A549 (cell line): ENCODE measurements around the gene YIPF6. TPM values are rescaled to one million over a fixed set of nuclear protein-coding genes. Genes with fewer than 3 reads are reported as not detected.

ENCODE experiments used
- ATAC-seq, 2 experiments: fragments of 200-7000 bp in 1 of 2; fragments of >200 bp in 1 of 2; cut with Nextera tagmentation in 1 of 2; cut with Tn5 transposase in 1 of 2; 3 replicates each; pipeline versions ENCODE4 v1.8.0 to v1.9.1; 2018 to 2020; ENCODE audit warnings: mild to moderate bottlenecking in 1 of 2, moderate library complexity in 1 of 2
- CTCF ChIA-PET: fragments of 300-600 bp; sonication (Branson Sonifier 250); formaldehyde crosslinking; extraction: SDS; loops from one replicate; lab custom pipeline; 2021; ENCODE audit warnings: antibody characterized with exemption, inconsistent platforms; lab: Yijun Ruan, JAX
- POLR2A ChIA-PET: fragments of 350-600 bp; formaldehyde crosslinking; extraction: SDS; loops from one replicate; lab custom pipeline; 2021; ENCODE audit warnings: antibody characterized with exemption, inconsistent platforms; lab: Yijun Ruan, JAX
- DNase-seq, 2 experiments: peaks; one replicate each; pipeline versions ENCODE4 v3.0.0 to v3.0.0-alpha.2; 2011 to 2016; ENCODE audit warnings: low read depth in 1 of 2, low spot score in 1 of 2
- FAIRE-seq: peaks from 2 replicates; lab custom pipeline; 2011; peaks lifted over from hg19 to GRCh38; lab: Jason Lieb, UNC
- H3K27ac ChIP-seq, 2 experiments: fragments of >200 bp; sonication (Bioruptor Twin); formaldehyde crosslinking; 3 replicates each; pipeline ENCODE4 v1.5.1; 2016 to 2017
- H3K4me1 ChIP-seq: fragments of >200 bp; sonication (Bioruptor Twin); formaldehyde crosslinking; 3 replicates; pipeline ENCODE4 v1.6.1; 2016
- H3K4me2 ChIP-seq: fragments of >200 bp; sonication (Bioruptor Twin); formaldehyde crosslinking; 3 replicates; pipeline ENCODE4 v1.6.1; 2016
- H3K4me3 ChIP-seq: fragments of >200 bp; sonication (Bioruptor Twin); formaldehyde crosslinking; 3 replicates; pipeline ENCODE4 v1.5.1; 2016
- H3K9me3 ChIP-seq: fragments of >200 bp; sonication (Bioruptor Twin); formaldehyde crosslinking; 3 replicates; pipeline ENCODE4 v1.6.1; 2016
- ATOH8 ChIP-seq: fragments of 250-450 bp; sonication (Bioruptor Pico); IDR thresholded peaks from 2 replicates; pipeline ENCODE4 v1.5.0; 2020; ENCODE audit warnings: low read depth, mild to moderate bottlenecking, moderate library complexity
- BCL3 ChIP-seq: fragments of >200 bp; sonication (Bioruptor Twin); formaldehyde crosslinking; IDR thresholded peaks from 3 replicates; pipeline ENCODE4 v1.6.1; 2016
- BHLHE40 ChIP-seq: IDR thresholded peaks from 2 replicates; pipeline ENCODE4 v1.6.1; 2012; ENCODE audit warnings: low read depth, low read length, inconsistent platforms
- ESRRA ChIP-seq: fragments of 150-350 bp; IDR thresholded peaks from 2 replicates; pipeline ENCODE4 v1.6.1; 2014; ENCODE audit warnings: mild to moderate bottlenecking, low read length, borderline replicate concordance
- FOSL2 ChIP-seq, 2 experiments: fragments of 450-650 bp in 1 of 2; fragments of >200 bp in 1 of 2; sonication (Bioruptor Twin) in 1 of 2; formaldehyde crosslinking; IDR thresholded peaks; 2 replicates each; pipeline versions ENCODE4 v1.5.0 to v1.6.1; 2016 to 2020; ENCODE audit warnings: mild to moderate bottlenecking in 1 of 2, moderate library complexity in 1 of 2
- HDAC2 ChIP-seq: fragments of 200-600 bp; sonication (generic); IDR thresholded peaks from 2 replicates; pipeline ENCODE4 v1.6.1; 2016
- MAZ ChIP-seq: fragments of 150-350 bp; IDR thresholded peaks from 2 replicates; pipeline ENCODE4 v1.6.1; 2014; ENCODE audit warnings: antibody characterized with exemption, low read depth, low read length, borderline replicate concordance
- MYC ChIP-seq: IDR thresholded peaks from 2 replicates; pipeline ENCODE4 v1.6.1; 2012; ENCODE audit warnings: mild to moderate bottlenecking, inconsistent platforms, low read length, improper control_type of control experiment, borderline replicate concordance
- NFE2L2 ChIP-seq: fragments of 150-350 bp; conservative IDR thresholded peaks from 2 replicates; pipeline ENCODE4 v1.6.1; 2014; ENCODE audit warnings: low read length
- NPAS2 ChIP-seq: fragments of 250-450 bp; sonication (Bioruptor Pico); IDR thresholded peaks from 2 replicates; pipeline ENCODE4 v1.8.0; 2022; ENCODE audit warnings: mild to moderate bottlenecking, moderate library complexity, borderline replicate concordance
- PBX3 ChIP-seq: IDR thresholded peaks from 2 replicates; pipeline ENCODE4 v1.6.1; 2012
- POLR2A ChIP-seq: IDR thresholded peaks from 2 replicates; pipeline ENCODE4 v1.6.1; 2012; ENCODE audit warnings: mild to moderate bottlenecking, low read length
- RAD21 ChIP-seq, 2 experiments: fragments of >200 bp in 1 of 2; sonication (Bioruptor Twin) in 1 of 2; formaldehyde crosslinking in 1 of 2; IDR thresholded peaks in 1 of 2; conservative IDR thresholded peaks in 1 of 2; 2 replicates in 1 of 2; 3 replicates in 1 of 2; pipeline ENCODE4 v1.6.1; 2012 to 2018; ENCODE audit warnings: inconsistent platforms in 1 of 2
- RARB ChIP-seq: fragments of 250-450 bp; sonication (Bioruptor Pico); IDR thresholded peaks from 2 replicates; pipeline ENCODE4 v1.8.0; 2021; ENCODE audit warnings: mild to moderate bottlenecking, moderate library complexity
- RCOR1 ChIP-seq: fragments of 150-350 bp; IDR thresholded peaks from 2 replicates; pipeline ENCODE4 v1.6.1; 2014; ENCODE audit warnings: antibody characterized with exemption, low read length, low read depth
- RNF2 ChIP-seq: fragments of 200-600 bp; sonication (generic); IDR thresholded peaks from 2 replicates; pipeline ENCODE4 v1.6.1; 2016; ENCODE audit warnings: low read depth, mild to moderate bottlenecking, antibody characterized with exemption, moderate library complexity, borderline replicate concordance
- SMC3 ChIP-seq: fragments of >200 bp; sonication (Bioruptor Twin); formaldehyde crosslinking; IDR thresholded peaks from 3 replicates; pipeline ENCODE4 v1.6.1; 2018; ENCODE audit warnings: inconsistent platforms
- TFCP2L1 ChIP-seq: fragments of 250-450 bp; sonication (Bioruptor Pico); IDR thresholded peaks from 2 replicates; pipeline ENCODE4 v1.5.0; 2021; ENCODE audit warnings: mild to moderate bottlenecking
- TP53 ChIP-seq: fragments of 250-450 bp; sonication (Bioruptor Pico); IDR thresholded peaks from 2 replicates; pipeline ENCODE4 v1.5.0; 2021; ENCODE audit warnings: mild to moderate bottlenecking, moderate library complexity
- ZFP36 ChIP-seq: fragments of 450-650 bp; IDR thresholded peaks from 2 replicates; pipeline ENCODE4 v1.6.1; 2014; ENCODE audit warnings: borderline replicate concordance; ENCODE audit not compliant: partially characterized antibody
- WGBS: methylation state at CpG from one replicate; pipeline ENCODE4 v1.1.6; 2017; ENCODE audit errors: missing lambda C conversion rate; 5-methylcytosine and 5-hydroxymethylcytosine counted together
- polyA plus RNA-seq, 4 experiments: library from polyadenylated mRNA; depleted of rRNA in 3 of 4; stranded (reverse); fragments of >200 nt; fragmentation: RNase III in 1 of 4; extraction: RNeasy Plus Mini Kit Qiagen cat#74134 plus additional on column Dnase treatment in 1 of 4; gene quantifications; 2 replicates in 3 of 4; 3 replicates in 1 of 4; pipeline ENCODE4 v1.2.3, GENCODE V29; 2011 to 2017
- TF ChIP-seq, protein P1 (sequence below): fragments of >200 bp; sonication (Bioruptor Twin); formaldehyde crosslinking; IDR thresholded peaks from 3 replicates; pipeline ENCODE4 v1.5.1; 2016
- TF ChIP-seq, protein P2 (sequence below): fragments of 450-650 bp; IDR thresholded peaks from 2 replicates; pipeline ENCODE4 v1.6.1; 2014; ENCODE audit warnings: antibody characterized with exemption

Gene YIPF6
- polyA plus RNA-seq, 2 of the 4 experiments (the other 2 are of a cell fraction) = 27.8 to 58.9 TPM

DNA sequence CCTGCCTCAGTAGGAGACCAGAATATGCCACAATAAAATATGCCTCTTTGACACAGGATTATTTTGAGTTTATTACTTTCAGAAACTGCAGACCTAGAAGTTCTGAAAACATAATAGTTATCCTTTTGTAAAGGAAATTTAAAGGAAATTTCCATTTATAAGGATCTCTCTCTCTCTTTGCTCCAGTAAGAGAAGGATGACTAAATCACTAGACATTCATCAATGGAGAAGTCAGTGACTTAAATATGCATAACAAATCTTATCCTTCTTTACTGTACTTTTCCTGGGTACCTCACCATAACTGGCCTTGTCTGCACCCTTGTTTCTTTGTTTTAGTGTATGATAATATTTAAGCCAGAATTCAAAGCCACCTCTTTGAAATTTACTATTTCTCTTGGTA, 37.3 kb upstream of the YIPF6 start:
- Histone ChIP-seq H3K27ac (no peak overlapping the region), H3K4me2 (peak overlapping the region; percentile 48; the same call in 1 of the 3 replicates), H3K4me3 (no peak overlapping the region), H3K4me1 (0 out of 3 replicates have a peak, but pooled peaks cover 2% of the 10 kb centered on the region), H3K9me3 (no peaks in the 10 kb centered on the region)
- ChIA-PET CTCF (no interaction called here), POLR2A (no interaction called here)
- no peak for FAIRE-seq
- no peak for ATAC-seq
- no peak for TF ChIP-seq FOSL2 (IDR thresholded peaks at IDR 0.05)
- no peak for TF ChIP-seq FOSL2 (CRISPR knock-in tag; IDR thresholded peaks at IDR 0.05)
- no peak for TF ChIP-seq PBX3
- TF ChIP-seq HDAC2 = no peak
- no peak for DNase-seq

- FAIRE-seq (no peak), ATAC-seq (no peak), DNase-seq (no peak)
- 89% methylated on average over 8 of the region's 8 CpGs for WGBS
- no peak overlapping the region for H3K4me2 ChIP-seq
- ChIA-PET POLR2A (no interaction called here), CTCF (interaction anchor here (0.9 to 1.0 kb wide), 2 partner anchors 11 to 265 kb away, joined by 3 to 5 read pairs; no protein-coding TSS in a partner anchor)
- no peak overlapping the region for H3K27ac ChIP-seq
- H3K9me3 ChIP-seq = no peaks in the 10 kb centered on the region
- no peak for TF ChIP-seq MYC
- no peak overlapping the region for H3K4me3 ChIP-seq
- 0 out of 3 replicates have a peak, but pooled peaks cover 2% of the 10 kb centered on the region for H3K4me1 ChIP-seq
Measured at GRCh38 chrX:68462197-68462596, 36.7 kb upstream of the YIPF6 start.

DNA sequence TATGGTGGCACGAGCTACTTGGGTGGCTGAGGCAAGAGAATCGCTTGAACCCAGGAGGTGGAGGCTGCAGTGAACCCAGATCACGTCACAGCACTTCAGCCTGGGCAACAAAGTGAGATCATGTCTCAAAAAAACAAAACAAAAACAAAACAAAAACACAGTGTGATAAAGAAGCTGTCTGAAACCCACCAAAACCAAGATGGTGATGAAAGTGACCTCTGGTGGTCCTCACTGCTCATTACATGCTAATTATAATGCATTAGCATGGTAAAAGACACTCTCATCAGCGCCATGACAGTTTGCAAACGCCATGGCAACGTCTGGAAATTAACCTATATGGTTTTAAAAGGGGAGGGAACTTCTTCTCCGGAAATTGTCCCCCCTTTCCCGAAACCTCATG, 36.2 kb upstream of the YIPF6 start:
- no peak for FAIRE-seq

More for the DNA sequence above, 36.2 kb upstream of the YIPF6 start:
- CTCF ChIA-PET = interaction anchor here (0.9 to 1.0 kb wide), 2 partner anchors 10 to 266 kb away, joined by 3 to 5 read pairs; no protein-coding TSS in a partner anchor
- WGBS = 42% methylated on average over 8 of the region's 8 CpGs
- DNase-seq (peak in 1 of 2 experiments; percentile 48), ATAC-seq (peak in 1 of 2 experiments; percentile 62; a peak in 3 of 6 replicates)
- Histone ChIP-seq H3K4me2 (0 out of 3 replicates have a peak overlapping the region, but pooled peaks have one; percentile 17), H3K4me3 (no peak overlapping the region), H3K9me3 (no peaks in the 10 kb centered on the region), H3K4me1 (0 out of 3 replicates have a peak, but pooled peaks cover 2% of the 10 kb centered on the region), H3K27ac (no peak overlapping the region)
- POLR2A ChIA-PET = no interaction called here
- TF ChIP-seq TFCP2L1 (CRISPR knock-in tag) (no peak), ZFP36 (no peak), MAZ (no peak), BHLHE40 (no peak), TP53 (CRISPR knock-in tag) (no peak), RCOR1 (no peak), ATOH8 (no peak), PBX3 (no peak), POLR2A (no peak), BCL3 (no peak), RARB (CRISPR knock-in tag) (no peak), NFE2L2 (no peak), ESRRA (no peak), HDAC2 (no peak), SMC3 (peak; percentile 60), NPAS2 (no peak), RAD21 (conservative IDR thresholded peaks at IDR 0.05 in 1 of 2, IDR thresholded peaks at IDR 0.05 in 1 of 2) (peak; percentile 41 to 47), RNF2 (no peak)
- TF ChIP-seq, protein P1, sequence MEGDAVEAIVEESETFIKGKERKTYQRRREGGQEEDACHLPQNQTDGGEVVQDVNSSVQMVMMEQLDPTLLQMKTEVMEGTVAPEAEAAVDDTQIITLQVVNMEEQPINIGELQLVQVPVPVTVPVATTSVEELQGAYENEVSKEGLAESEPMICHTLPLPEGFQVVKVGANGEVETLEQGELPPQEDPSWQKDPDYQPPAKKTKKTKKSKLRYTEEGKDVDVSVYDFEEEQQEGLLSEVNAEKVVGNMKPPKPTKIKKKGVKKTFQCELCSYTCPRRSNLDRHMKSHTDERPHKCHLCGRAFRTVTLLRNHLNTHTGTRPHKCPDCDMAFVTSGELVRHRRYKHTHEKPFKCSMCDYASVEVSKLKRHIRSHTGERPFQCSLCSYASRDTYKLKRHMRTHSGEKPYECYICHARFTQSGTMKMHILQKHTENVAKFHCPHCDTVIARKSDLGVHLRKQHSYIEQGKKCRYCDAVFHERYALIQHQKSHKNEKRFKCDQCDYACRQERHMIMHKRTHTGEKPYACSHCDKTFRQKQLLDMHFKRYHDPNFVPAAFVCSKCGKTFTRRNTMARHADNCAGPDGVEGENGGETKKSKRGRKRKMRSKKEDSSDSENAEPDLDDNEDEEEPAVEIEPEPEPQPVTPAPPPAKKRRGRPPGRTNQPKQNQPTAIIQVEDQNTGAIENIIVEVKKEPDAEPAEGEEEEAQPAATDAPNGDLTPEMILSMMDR = peak; percentile 31
- TF ChIP-seq, protein P2, sequence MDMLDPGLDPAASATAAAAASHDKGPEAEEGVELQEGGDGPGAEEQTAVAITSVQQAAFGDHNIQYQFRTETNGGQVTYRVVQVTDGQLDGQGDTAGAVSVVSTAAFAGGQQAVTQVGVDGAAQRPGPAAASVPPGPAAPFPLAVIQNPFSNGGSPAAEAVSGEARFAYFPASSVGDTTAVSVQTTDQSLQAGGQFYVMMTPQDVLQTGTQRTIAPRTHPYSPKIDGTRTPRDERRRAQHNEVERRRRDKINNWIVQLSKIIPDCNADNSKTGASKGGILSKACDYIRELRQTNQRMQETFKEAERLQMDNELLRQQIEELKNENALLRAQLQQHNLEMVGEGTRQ = no peak
